GM19328 (cell line): Measurements from ENCODE around the gene SYMPK.

Experiments
- ATAC-seq: cut with Tn5 transposase; IDR thresholded peaks from one replicate; pipeline ENCODE4 v1.9.1; 2021; ENCODE audit warnings: mild to moderate bottlenecking, moderate library complexity; ENCODE audit not compliant: unreplicated experiment

SYMPK gene

GRCh38 chr19:45886427-45887199 is 23.7 kb upstream of the SYMPK start:
- peak; percentile 40 for ATAC-seq

GRCh38 chr19:45885556-45886426 is 22.8 kb upstream of the SYMPK start, which contains the start of gene IRF2BP1:
TSS of gene IRF2BP1 (minus strand) at chr19:45886141. CDS start at chr19:45885774, 367 bp downstream.
- peak; percentile 43 for ATAC-seq

GRCh38 chr19:45884682-45885555 is 22.0 kb upstream of the SYMPK start:
- ATAC-seq, result no peak

- no peak for ATAC-seq
Measured at GRCh38 chr19:45883881-45884681, 21.1 kb upstream of the SYMPK start.

- ATAC-seq, result no peak
Measured at GRCh38 chr19:45883586-45883880, 20.6 kb upstream of the SYMPK start.

- ATAC-seq, result no peak
Measured at GRCh38 chr19:45882652-45883585, 20.0 kb upstream of the SYMPK start.

- no peak for ATAC-seq
Measured at GRCh38 chr19:45881909-45882528, 19.1 kb upstream of the SYMPK start.

GRCh38 chr19:45881082-45881908 is 18.3 kb upstream of the SYMPK start:
- no peak for ATAC-seq

GRCh38 chr19:45879971-45880370 is 17.0 kb upstream of the SYMPK start:
- no peak for ATAC-seq

- no peak for ATAC-seq
Measured at GRCh38 chr19:45879055-45879454, 16.1 kb upstream of the SYMPK start.

- ATAC-seq, result no peak
Measured at GRCh38 chr19:45878043-45878794, 15.3 kb upstream of the SYMPK start.

- no peak for ATAC-seq
Measured at GRCh38 chr19:45876411-45877197, 13.7 kb upstream of the SYMPK start.

- ATAC-seq, result no peak
Measured at GRCh38 chr19:45876161-45876410, 13.1 kb upstream of the SYMPK start.

GRCh38 chr19:45874620-45874966 is 11.6 kb upstream of the SYMPK start:
- no peak for ATAC-seq

GRCh38 chr19:45873219-45873772 is 10.3 kb upstream of the SYMPK start:
- no peak for ATAC-seq

- ATAC-seq, result no peak
Measured at GRCh38 chr19:45872095-45872919, 9.4 kb upstream of the SYMPK start.
